HuH-7.5 (cell line): ENCODE data around the gene PRAMEF26.
"Not testable (repeated sequence)": the region's sequence is repeated elsewhere in the genome, so short reads cannot be mapped to it uniquely, and the experiment has no call there.

Experiments used
- DNase-seq: peaks from one replicate; pipeline ENCODE4 v3.0.0; 2011; ENCODE audit warnings: low spot score

The PRAMEF26 gene

DNA sequence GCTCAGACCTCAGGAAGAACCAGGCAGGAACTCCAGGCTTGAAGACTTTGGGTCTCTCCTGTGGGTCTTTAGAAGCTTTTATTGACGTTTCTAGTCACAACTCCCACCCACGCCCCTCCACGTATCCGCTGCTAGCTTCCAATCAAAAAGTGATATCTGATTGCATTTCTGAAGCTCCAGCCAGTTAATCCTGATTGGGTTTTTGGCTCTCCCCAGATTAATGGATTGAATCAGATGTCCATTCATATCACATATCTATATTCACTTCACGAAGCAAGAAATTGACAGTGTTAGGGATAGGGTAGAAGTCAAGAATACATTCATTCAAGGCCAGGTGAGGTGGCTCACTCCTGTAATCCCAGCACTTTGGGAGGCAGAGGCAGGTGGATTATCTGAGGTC lies at the start of gene PRAMEF26:
Gene PRAMEF26 (minus strand): TSS at position 101 of the 400 bp plus-strand sequence. CDS start 2,914 bp downstream, outside the sequence.
- DNase-seq = not testable (repeated sequence)

DNA sequence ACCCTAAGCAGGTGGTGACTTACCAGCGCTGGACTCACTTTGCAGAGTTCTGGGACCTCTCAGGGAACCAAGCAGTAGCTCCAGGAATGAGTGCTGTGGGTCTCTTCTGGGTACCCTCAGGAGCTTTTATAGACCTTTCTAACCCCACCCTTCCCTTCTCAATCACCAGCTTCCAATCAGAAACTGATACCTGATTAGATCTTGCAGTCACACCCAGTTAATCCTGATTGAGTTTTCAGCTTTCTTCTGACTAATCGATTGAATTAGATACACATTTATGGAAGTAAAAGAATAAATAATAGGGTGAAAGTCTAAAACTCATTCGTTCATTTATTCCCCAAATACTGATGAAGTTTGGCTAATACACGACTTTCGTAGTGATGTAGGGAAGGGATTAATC lies 45.5 kb upstream of the PRAMEF26 start, which contains the start of gene PRAMEF13:
Gene PRAMEF13 (minus strand): TSS at position 101 of the 400 bp plus-strand sequence. CDS start 1,820 bp downstream, outside the sequence.
- not testable (repeated sequence) for DNase-seq

- DNase-seq = not testable (repeated sequence)
Observed at GRCh38 chr1:13171548-13171947, 15.7 kb upstream of the PRAMEF26 start, which contains the start of gene PRAMEF9. TSS of gene PRAMEF9 (plus strand) at chr1:13171848. CDS start at chr1:13175281, 3,433 bp downstream.

- not testable (repeated sequence) for DNase-seq
Observed at GRCh38 chr1:13165531-13165930, 9.7 kb upstream of the PRAMEF26 start, which contains the start of gene HNRNPCL4. TSS of gene HNRNPCL4 (minus strand) at chr1:13165631. CDS start at chr1:13165467, 164 bp downstream.

GRCh38 chr1:13116754-13117153 lies 39.1 kb downstream of the PRAMEF26 start, which contains the start of gene HNRNPCL2:
TSS of gene HNRNPCL2 (minus strand) at chr1:13116854. CDS start at chr1:13116400, 454 bp downstream.
- not testable (repeated sequence) for DNase-seq
